Motor neuron (in vitro differentiated cells): Measurements from ENCODE around the gene SAFB. TPM values are rescaled to one million over a fixed set of nuclear protein-coding genes. Genes with fewer than 3 reads are reported as not detected.

Experiments
- ATAC-seq, 8 experiments: fragments of 200-7000 bp; cut with Tn5 transposase; replicated peaks in 6 of 8; 2 replicates each; pipeline ENCODE4 v1.8.0; 2021; ENCODE audit warnings: mild to moderate bottlenecking in 8 of 8, moderate library complexity in 8 of 8
- H3K27ac ChIP-seq, 2 donors: fragments of 250-450 bp; sonication (Bioruptor Pico); 2 replicates each; pipeline ENCODE4 v1.9.0; 2021; ENCODE audit warnings: antibody characterized with exemption in 2 of 2, mild to moderate bottlenecking in 2 of 2, moderate library complexity in 1 of 2
- H3K4me1 ChIP-seq, 2 donors: fragments of 250-450 bp; sonication (Bioruptor Pico); replicated peaks in 1 of 2; 2 replicates each; pipeline ENCODE4 v1.6.1; 2021; ENCODE audit warnings: antibody characterized with exemption in 2 of 2, mild to moderate bottlenecking in 2 of 2, moderate library complexity in 1 of 2
- H3K4me3 ChIP-seq, 5 donors: fragments of 250-450 bp; sonication (Bioruptor Pico); 2 replicates each; pipeline ENCODE4 v1.9.0; 2021; ENCODE audit warnings: antibody characterized with exemption in 5 of 5, mild to moderate bottlenecking in 5 of 5, moderate library complexity in 4 of 5
- WGBS, 10 experiments: fragments of 450-650 bp; shearing (Covaris generic); methylation state at CpG; one replicate each; pipeline ENCODE4 v1.0.0; 2022; 5-methylcytosine and 5-hydroxymethylcytosine counted together
- in situ Hi-C, 9 experiments: fragments of 400-800 bp; cut with MboI; loops; one replicate each; pipeline ENCODE4 v1.15.0; 2021; ENCODE audit warnings: low sequenced_read_pairs in 9 of 9, low pct_unique_long_range_greater_than_20kb in 2 of 9; ENCODE audit not compliant: unreplicated experiment in 9 of 9
- total RNA-seq, 8 experiments: library from RNA; unstranded; fragments of 300-600 nt; gene quantifications; 2 replicates each; pipeline versions ENCODE4 v1.2.3 to v1.2.4, GENCODE V29; 2022

Gene SAFB
- total RNA-seq, 8 experiments from 2014 or later, result 37.2 to 144 (median 73.5) TPM

DNA sequence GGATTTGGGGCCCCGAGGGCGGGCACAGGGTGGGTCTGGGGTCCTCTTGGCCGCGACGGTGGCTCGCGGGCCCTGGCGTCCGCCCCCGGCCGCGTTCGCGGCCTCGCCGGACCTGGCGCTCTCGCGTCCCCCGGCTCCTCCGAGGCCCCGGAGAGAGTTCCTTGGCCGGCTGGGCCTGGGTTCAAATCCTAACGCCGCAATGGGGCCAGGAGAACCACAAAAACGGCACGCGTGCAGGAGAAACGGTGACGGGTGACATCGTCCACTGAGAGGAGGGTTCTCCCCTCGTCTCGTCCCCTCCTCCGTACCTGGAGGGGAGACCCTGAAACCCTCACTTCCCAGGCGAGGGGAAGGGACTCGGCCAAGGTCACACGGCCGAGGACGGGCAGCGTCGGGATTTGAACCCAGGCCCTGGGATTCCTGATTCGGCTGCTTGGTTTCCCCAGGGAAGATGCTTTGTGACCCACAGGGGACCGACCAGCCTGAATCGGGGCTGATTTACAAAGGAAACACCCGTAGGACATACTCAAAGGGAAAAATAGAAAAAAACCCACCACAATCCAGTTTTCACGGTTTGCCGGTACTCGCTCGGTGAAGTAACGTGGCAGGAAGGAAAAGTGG is 624 bp downstream of the SAFB start:
- in situ Hi-C loops, result no loop called here
- WGBS, 10 experiments, result 0 to 5% (median 0%) methylated on average over 6 to 13 of the region's 50 CpGs; no CpG with 5 or more reads in 3 of the 10 experiments
- Histone ChIP-seq H3K4me3 (peak overlapping the region; percentile 66 to 97 (median 84)), H3K27ac (peak overlapping the region; percentile 93 to 98), H3K4me1 (peaks cover 30 to 31% of the 10 kb centered on the region in 2 donors)
- ATAC-seq, result peak in 2 of 8 experiments; percentile 1 to 5

DNA sequence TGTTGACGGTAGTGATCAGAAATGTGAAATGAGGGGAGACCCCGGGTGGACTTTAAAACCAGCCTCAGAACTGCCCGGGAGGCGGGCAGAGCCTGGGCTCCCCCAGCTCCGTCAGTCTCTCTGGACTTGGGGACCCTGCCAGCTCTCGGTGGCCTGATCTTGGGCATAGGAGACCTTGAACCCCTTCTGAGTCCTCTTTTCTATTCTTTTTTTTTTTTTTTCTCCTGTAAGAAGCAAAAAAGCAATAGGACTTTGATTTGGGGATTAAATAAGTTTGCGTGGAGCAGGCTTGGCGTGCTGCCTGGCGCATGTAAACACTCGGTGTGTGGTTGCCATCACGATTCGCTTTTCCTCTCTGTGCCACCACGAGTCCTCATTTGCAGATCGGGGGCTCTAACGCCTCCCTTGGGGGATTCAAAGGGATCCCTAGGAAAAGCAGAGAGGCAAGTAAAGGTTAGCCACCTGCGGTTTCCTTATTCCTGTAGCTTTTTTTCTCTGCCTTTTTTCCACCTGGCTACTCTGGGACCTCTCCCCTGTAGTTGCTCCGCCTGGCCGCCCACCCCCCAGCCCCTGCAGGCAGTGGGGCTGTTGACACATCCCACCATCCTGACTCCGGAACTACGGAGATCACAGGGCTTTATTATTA is 1.3 kb downstream of the SAFB start:
- no peak for ATAC-seq
- WGBS, 10 experiments, result 0 to 2% (median 0%) methylated on average over 1 to 15 of the region's 20 CpGs; no CpG with 5 or more reads in 3 of the 10 experiments
- H3K4me3 ChIP-seq, result peak overlapping the region; percentile 66 to 97 (median 84)
- peaks cover 30 to 32% of the 10 kb centered on the region in 2 donors for H3K4me1 ChIP-seq
- in situ Hi-C loops, result no loop called here
- peak overlapping the region; percentile 93 to 98 for H3K27ac ChIP-seq

DNA sequence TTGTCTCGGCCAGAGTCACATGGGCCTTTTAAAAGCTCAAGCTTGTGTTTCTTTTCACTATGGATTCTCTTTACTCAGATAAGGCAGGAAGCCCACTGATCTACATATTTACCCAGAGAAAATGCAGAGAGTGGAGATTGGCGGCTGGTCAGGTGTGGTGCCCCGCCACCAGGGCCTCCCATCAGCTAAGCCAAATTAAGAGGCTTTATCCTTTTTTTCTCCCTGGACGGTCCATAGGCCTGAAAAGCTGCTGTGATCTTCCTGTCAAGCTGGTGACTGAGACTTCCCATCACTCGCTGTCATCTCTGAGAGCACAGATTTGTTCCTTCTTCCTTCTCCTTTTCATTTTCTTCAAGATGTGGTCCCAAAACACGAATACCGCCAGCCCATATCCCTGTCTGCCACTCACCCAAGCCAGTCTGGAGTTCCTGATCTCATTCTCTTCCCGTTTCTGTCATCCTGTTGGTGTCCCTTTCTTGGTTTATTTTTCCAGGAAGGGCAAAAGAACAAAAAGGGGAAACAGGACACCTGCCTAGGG is 1.9 kb downstream of the SAFB start:
- peak in 1 of 8 experiments; percentile 2 for ATAC-seq
- peaks cover 30 to 32% of the 10 kb centered on the region in 2 donors for H3K4me1 ChIP-seq
- peak overlapping the region in 1 of 2 donors; percentile 8 for H3K27ac ChIP-seq
- H3K4me3 ChIP-seq, result peak overlapping the region; percentile 66 to 97 (median 84)
- in situ Hi-C loops, result no loop called here
- 0 to 93% (median 40%) methylated on average over 2 to 7 of the region's 8 CpGs for WGBS, 10 experiments

DNA sequence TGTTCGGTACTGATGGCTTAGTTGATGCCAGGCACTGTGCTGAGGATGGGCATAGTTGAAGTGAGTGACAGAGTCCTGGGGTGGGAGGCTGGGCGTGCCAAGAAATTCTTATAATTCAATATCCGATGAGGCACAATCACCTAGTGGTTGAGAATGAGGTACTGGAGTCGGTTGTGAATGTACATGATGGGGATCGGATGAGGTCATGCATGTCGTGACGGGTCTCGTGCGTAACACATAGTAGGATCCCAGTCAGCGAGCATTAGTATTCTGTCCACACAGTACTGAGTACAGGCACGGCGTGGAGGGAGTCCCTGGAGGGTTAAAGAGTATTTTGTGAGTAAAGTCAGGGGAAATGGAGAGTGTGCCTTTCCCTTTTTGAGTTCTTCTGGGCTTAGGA is 2.8 kb downstream of the SAFB start:
- in situ Hi-C loops, result no loop called here
- no peak overlapping the region for H3K27ac ChIP-seq

DNA sequence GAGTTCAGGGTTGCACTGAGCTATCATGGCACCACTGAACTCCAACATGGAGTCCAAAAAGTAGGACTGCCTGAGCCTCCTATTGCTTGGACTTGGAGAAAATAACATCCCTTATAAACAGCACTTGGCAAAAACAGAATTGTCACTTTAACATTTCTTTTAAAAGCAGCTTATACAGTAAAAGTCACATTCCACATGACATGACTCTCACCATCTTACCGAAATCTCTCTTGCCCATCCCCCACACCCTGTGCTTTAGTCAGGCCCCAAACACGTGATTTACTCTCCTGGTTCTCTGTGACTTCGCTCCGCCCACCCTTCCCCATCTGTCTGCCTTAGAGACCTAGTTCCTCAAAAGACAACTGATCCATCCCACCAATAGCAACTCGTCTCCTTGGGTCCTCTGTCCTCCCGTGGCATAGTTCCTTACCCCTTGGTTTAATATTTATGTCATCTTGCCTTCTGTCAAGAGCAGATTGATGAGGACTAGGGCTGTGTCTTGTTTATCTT is 4.6 kb downstream of the SAFB start:
- 10 to 100% (median 46%) methylated on average over 2 to 6 of the region's 6 CpGs; no CpG with 5 or more reads in 1 of the 10 experiments for WGBS, 10 experiments
- in situ Hi-C loops, result no loop called here
- peak in 3 of 8 experiments; percentile 15 to 38 (median 31) for ATAC-seq
- Histone ChIP-seq H3K27ac (no peak overlapping the region), H3K4me1 (peaks cover 22 to 28% of the 10 kb centered on the region in 2 donors), H3K4me3 (no peak overlapping the region)

More for the DNA sequence above, 2.8 kb downstream of the SAFB start:
- Histone ChIP-seq H3K4me3 (peak overlapping the region in 1 of 5 donors; percentile 84), H3K4me1 (peaks cover 28 to 29% of the 10 kb centered on the region in 2 donors)
- WGBS, 10 experiments, result 67 to 97% (median 86%) methylated on average over 1 to 11 of the region's 12 CpGs
- no peak for ATAC-seq

DNA sequence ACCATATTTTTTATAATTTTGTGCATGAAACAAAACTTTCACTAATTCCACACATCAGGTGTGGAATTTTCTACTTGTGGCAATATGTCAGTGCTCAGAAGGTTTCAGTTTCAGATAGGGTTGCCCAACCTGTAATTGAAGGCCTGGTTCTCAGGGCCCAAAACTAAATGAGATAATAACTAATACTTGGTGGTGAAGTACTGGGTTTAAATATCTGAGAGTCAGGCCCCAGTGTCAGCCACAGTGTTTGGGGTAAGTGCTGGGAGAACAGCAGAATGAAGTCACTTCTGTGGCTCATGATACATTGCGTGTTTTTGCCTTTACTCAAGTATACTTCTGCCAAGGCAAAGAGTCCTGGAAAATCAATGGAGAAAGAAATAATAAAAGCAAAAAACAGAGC is 5.6 kb downstream of the SAFB start:
- no peak for ATAC-seq
- H3K4me1 ChIP-seq, result peaks cover 22 to 28% of the 10 kb centered on the region in 2 donors
- in situ Hi-C loops, result no loop called here

DNA sequence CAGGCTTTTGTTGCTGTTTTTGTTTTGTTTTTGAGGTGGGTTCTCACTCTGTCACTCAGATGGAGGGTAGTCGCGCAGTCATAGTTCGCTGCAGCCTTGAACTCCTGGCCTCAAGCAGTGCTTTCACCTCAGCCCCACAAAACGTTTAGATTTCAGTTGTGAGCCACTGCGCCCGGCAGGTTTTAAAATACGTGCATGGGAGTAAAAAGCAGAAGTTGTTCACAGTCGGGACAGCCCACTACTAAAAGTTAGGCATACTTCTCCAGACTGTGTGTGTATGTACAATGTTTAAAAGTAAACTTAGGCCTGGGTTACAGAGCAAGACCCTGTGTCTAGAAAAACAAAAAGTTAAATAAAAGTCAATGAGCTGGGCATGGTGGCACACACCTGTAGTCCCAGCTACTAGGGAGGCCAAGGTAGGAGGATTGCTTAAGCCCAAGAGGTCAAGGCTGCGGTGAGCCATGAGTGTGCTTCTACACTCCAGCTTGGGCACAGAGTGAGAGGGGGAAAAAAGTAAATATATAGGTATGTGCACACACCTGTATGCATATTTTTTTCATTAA is 6.1 kb downstream of the SAFB start:
- 65 to 100% (median 93%) methylated on average over 2 to 9 of the region's 9 CpGs; no CpG with 5 or more reads in 1 of the 10 experiments for WGBS, 10 experiments
- peaks cover 22 to 28% of the 10 kb centered on the region in 2 donors for H3K4me1 ChIP-seq
- H3K27ac ChIP-seq, result no peak overlapping the region
- in situ Hi-C loops, result no loop called here
- no peak overlapping the region for H3K4me3 ChIP-seq
- no peak for ATAC-seq

More for the DNA sequence above, 5.6 kb downstream of the SAFB start:
- Histone ChIP-seq H3K27ac (no peak overlapping the region), H3K4me3 (no peak overlapping the region)
- WGBS, 10 experiments, result 71 to 100% (median 100%) methylated on average over 1 of the region's 1 CpG; no CpG with 5 or more reads in 3 of the 10 experiments

DNA sequence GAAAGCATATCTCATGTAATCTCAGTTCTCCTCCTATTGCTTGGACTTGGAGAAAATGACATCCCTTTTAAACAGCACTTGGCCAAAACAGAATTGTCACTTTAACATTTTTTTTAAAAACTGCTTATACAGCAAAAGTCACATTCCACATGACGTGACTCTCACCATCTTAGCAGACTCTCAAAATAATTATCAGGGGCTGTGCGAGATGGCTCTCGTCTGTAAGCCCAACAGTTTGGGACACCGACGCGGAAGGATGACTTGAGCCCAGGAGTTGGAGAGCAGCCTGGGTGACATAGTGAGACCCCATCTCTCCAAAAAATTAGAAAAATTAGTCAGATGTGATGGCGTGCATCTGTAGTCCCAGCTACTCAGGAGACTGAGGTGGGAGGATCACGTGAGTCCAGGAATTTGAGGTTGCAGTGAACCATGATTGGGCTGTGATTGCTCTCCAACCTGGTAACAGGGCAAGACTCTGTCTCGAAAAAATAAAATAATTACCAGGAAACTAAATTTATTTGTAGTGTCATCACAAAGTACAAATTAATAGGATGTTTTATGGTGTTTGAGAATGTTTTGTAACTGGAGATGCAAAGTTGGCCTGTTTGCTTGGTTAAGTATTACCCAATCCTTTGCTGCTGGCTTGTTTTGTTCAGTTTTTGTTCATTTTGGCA is 8.8 kb downstream of the SAFB start:
- 29 to 98% (median 91%) methylated on average over 1 to 9 of the region's 9 CpGs; no CpG with 5 or more reads in 2 of the 10 experiments for WGBS, 10 experiments
- peak in 1 of 8 experiments; percentile 21 for ATAC-seq
- Histone ChIP-seq H3K4me1 (peaks cover 10 to 15% of the 10 kb centered on the region in 2 donors), H3K27ac (no peak overlapping the region), H3K4me3 (no peak overlapping the region)
- in situ Hi-C loops, result no loop called here

DNA sequence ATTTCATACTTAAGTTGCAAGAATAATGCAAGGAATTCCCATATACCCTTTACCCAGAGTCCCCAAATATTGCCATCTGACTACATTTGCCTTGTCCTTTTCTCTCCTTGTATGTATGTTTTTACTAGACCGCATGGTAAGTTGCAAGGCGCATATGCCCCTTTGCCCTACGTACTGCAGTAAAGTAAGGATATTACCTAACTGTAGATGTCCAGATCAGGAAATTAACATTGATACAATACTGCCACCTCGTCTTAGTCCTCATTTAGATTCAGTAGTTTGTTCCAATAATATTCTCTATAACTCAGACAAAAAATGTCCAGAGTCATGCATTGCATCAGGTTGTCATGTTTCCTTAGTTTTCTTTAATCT is 9.3 kb downstream of the SAFB start:
- Histone ChIP-seq H3K4me3 (no peak overlapping the region), H3K4me1 (peaks cover 6 to 13% of the 10 kb centered on the region in 2 donors), H3K27ac (no peak overlapping the region)
- no peak for ATAC-seq
- in situ Hi-C loops, result no loop called here
- WGBS, 10 experiments, result 63 to 100% (median 95%) methylated on average over 1 to 4 of the region's 4 CpGs

DNA sequence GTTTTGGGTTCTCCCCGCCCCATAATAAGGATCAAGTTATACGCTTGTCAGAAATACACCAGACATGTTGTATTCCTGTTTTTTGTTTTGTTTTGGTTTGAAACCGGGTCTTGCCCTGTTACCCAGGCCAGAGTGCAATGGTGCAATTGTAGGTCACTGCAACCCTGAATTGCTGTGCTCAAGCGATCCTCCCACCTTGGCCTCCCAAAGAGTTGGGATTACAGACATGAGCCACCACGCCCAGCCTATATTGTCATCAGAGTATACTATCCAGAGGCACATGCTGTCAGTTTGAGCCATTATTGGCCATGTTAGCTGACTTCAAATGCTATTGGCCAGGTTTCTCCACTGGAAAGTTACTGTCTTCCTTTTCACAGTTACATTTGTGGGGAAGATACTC is 9.8 kb downstream of the SAFB start:
- no peak overlapping the region for H3K27ac ChIP-seq
- peak in 1 of 8 experiments; percentile 22 for ATAC-seq
- in situ Hi-C loops, result no loop called here
- H3K4me3 ChIP-seq, result no peak overlapping the region
- 51 to 100% (median 95%) methylated on average over 2 to 5 of the region's 5 CpGs; no CpG with 5 or more reads in 2 of the 10 experiments for WGBS, 10 experiments
- peaks cover 2 to 9% of the 10 kb centered on the region in 2 donors for H3K4me1 ChIP-seq

DNA sequence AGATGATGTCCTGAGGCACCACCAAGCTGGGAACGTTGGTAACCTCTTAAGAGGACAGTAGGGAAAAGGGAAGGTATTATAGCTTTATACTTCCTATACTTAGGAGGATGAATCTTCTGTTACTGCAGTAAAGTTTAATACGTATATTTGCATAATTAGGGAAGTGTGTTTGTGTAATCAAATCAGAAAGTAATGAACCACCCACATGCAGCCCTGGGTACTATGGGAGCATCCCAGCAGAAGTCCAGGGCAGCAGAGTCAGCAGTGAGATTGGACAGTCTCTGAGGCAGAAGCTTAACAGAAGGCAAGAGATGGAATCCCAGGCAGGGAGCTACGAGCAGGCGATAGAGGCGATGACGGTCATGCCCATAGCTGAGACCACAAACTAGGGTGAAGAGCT is 12.5 kb downstream of the SAFB start:
- Histone ChIP-seq H3K4me1 (peaks cover 0 to 2% of the 10 kb centered on the region in 2 donors), H3K4me3 (no peak overlapping the region), H3K27ac (no peak overlapping the region)
- 47 to 100% (median 94%) methylated on average over 2 to 6 of the region's 6 CpGs; no CpG with 5 or more reads in 1 of the 10 experiments for WGBS, 10 experiments
- in situ Hi-C loops, result no loop called here
- peak in 2 of 8 experiments; percentile 14 to 78 for ATAC-seq

DNA sequence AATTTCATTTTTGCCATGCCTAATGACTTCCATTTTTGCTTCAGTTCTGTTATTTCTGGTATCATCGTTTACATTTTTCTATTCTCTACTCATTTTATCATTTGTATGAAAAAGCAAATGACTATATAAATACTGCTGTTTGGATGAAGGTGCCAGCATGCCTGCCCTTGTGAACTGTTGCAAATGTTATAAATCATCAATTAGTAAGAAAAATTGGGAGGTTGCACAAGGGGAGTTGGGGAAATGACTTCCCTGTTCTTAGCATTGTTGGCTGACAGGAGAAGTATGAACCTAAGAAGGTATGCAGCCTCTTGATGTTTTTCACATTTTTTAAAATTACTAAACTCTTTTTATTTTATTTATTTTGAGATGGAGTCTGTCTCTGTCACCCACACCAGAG is 15.1 kb downstream of the SAFB start:
- ATAC-seq, result no peak
- 0 to 100% (median 79%) methylated on average over 1 of the region's 1 CpG; no CpG with 5 or more reads in 2 of the 10 experiments for WGBS, 10 experiments
- Histone ChIP-seq H3K4me3 (no peak overlapping the region), H3K4me1 (no peaks in the 10 kb centered on the region), H3K27ac (no peak overlapping the region)
- in situ Hi-C loops, result no loop called here
